GM12878 (cell line): ENCODE results near the gene SPG21.

Source experiments
- EZH2 ChIP-seq: IDR thresholded peaks from 2 replicates; pipeline ENCODE4 v1.6.1; 2012; ENCODE audit warnings: low read depth, mild to moderate bottlenecking, control low read depth, inconsistent platforms, low read length, borderline replicate concordance; ENCODE audit not compliant: control insufficient read depth
- MEF2A ChIP-seq: IDR thresholded peaks from 2 replicates; pipeline ENCODE4 v1.6.1; 2011; ENCODE audit warnings: low read depth, mild to moderate bottlenecking, low read length, moderate library complexity; ENCODE audit not compliant: insufficient read depth
- POLR2AphosphoS2 ChIP-seq: IDR thresholded peaks from 2 replicates; pipeline ENCODE4 v1.6.1; 2011; ENCODE audit warnings: low read depth, mild to moderate bottlenecking, low read length, improper control_type of control experiment, moderate library complexity
- POLR2AphosphoS5 ChIP-seq: IDR thresholded peaks from 2 replicates; pipeline ENCODE4 v1.6.1; 2011; ENCODE audit warnings: mild to moderate bottlenecking, low read length, inconsistent platforms
- RAD21 ChIP-seq: IDR thresholded peaks from 2 replicates; pipeline ENCODE4 v1.6.1; 2011; ENCODE audit warnings: mild to moderate bottlenecking, low read depth, low read length, moderate library complexity; ENCODE audit not compliant: insufficient read depth
- SRF ChIP-seq, 2 experiments: IDR thresholded peaks; 2 replicates each; pipeline ENCODE4 v1.6.1; 2011; ENCODE audit warnings: low read depth in 2 of 2, low read length in 2 of 2, mild to moderate bottlenecking in 1 of 2, moderate library complexity in 1 of 2
- TF ChIP-seq, protein P1 (sequence below), 3 experiments: IDR thresholded peaks in 2 of 3; conservative IDR thresholded peaks in 1 of 3; 2 replicates each; pipeline ENCODE4 v1.5.1; 2011; ENCODE audit warnings: low read depth in 3 of 3, low read length in 3 of 3, mild to moderate bottlenecking in 3 of 3, control low read depth in 2 of 3, moderate library complexity in 2 of 3, inconsistent platforms in 1 of 3, mixed read lengths in 1 of 3; ENCODE audit not compliant: control insufficient read depth in 2 of 3, insufficient read depth in 1 of 3; ENCODE audit errors: extremely low read depth in 1 of 3
- TF ChIP-seq, protein P2 (sequence below): IDR thresholded peaks from 2 replicates; pipeline ENCODE4 v1.6.1; 2012; ENCODE audit warnings: low read depth, low read length, improper control_type of control experiment
- TF ChIP-seq, protein P3 (sequence below): fragments of 450-650 bp; IDR thresholded peaks from 2 replicates; pipeline ENCODE4 v1.6.1; 2017; ENCODE audit warnings: mild to moderate bottlenecking, moderate library complexity
- TF ChIP-seq, protein P4 (sequence below): fragments of 450-650 bp; IDR thresholded peaks from 2 replicates; pipeline ENCODE4 v1.6.1; 2017; ENCODE audit warnings: antibody characterized with exemption, mild to moderate bottlenecking, moderate library complexity

DNA sequence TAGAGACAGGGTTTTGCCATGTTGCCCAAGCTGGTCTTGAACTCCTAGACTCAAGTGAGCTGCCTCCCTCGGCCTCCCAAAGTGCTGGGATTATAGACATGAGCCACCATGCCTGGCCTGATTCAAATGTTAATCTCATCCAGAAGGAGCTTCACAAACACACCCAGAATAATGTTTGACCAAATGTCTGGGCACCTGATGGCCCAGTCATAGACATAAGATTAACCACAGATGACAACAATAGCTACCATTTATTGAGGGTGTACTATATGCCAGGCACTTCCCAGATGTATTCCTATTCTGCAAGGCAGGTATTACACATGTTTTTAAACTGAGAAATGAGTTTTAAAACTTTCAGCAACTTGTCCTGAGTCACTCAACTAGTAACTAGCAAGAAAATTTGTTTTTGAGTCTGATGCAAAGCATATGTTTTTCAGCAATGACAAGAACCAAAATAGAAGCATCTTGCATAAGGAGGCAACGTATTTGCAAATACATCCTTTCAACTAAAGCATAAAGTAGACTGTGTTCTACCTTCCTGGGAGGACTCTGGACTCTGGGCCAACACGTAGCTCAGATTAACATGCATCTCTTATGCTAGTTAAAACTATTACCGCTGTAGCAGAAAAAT is 8.1 kb upstream of the SPG21 start:
- TF ChIP-seq, protein P1, sequence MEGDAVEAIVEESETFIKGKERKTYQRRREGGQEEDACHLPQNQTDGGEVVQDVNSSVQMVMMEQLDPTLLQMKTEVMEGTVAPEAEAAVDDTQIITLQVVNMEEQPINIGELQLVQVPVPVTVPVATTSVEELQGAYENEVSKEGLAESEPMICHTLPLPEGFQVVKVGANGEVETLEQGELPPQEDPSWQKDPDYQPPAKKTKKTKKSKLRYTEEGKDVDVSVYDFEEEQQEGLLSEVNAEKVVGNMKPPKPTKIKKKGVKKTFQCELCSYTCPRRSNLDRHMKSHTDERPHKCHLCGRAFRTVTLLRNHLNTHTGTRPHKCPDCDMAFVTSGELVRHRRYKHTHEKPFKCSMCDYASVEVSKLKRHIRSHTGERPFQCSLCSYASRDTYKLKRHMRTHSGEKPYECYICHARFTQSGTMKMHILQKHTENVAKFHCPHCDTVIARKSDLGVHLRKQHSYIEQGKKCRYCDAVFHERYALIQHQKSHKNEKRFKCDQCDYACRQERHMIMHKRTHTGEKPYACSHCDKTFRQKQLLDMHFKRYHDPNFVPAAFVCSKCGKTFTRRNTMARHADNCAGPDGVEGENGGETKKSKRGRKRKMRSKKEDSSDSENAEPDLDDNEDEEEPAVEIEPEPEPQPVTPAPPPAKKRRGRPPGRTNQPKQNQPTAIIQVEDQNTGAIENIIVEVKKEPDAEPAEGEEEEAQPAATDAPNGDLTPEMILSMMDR (IDR thresholded peaks at IDR 0.05 in 2 of 3, conservative IDR thresholded peaks at IDR 0.05 in 1 of 3; ENCODE audit: control insufficient read depth in 2 of 3, extremely low read depth in 1 of 3, insufficient read depth in 1 of 3, low read depth in 3 of 3, low read length in 3 of 3) = no peak
- TF ChIP-seq, protein P2, sequence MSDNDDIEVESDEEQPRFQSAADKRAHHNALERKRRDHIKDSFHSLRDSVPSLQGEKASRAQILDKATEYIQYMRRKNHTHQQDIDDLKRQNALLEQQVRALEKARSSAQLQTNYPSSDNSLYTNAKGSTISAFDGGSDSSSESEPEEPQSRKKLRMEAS = no peak
- TF ChIP-seq POLR2AphosphoS2 = no peak
- no peak for TF ChIP-seq SRF (IDR thresholded peaks at IDR 0.05; ENCODE audit: low read depth in 2 of 2, low read length in 2 of 2)
- TF ChIP-seq, protein P3, sequence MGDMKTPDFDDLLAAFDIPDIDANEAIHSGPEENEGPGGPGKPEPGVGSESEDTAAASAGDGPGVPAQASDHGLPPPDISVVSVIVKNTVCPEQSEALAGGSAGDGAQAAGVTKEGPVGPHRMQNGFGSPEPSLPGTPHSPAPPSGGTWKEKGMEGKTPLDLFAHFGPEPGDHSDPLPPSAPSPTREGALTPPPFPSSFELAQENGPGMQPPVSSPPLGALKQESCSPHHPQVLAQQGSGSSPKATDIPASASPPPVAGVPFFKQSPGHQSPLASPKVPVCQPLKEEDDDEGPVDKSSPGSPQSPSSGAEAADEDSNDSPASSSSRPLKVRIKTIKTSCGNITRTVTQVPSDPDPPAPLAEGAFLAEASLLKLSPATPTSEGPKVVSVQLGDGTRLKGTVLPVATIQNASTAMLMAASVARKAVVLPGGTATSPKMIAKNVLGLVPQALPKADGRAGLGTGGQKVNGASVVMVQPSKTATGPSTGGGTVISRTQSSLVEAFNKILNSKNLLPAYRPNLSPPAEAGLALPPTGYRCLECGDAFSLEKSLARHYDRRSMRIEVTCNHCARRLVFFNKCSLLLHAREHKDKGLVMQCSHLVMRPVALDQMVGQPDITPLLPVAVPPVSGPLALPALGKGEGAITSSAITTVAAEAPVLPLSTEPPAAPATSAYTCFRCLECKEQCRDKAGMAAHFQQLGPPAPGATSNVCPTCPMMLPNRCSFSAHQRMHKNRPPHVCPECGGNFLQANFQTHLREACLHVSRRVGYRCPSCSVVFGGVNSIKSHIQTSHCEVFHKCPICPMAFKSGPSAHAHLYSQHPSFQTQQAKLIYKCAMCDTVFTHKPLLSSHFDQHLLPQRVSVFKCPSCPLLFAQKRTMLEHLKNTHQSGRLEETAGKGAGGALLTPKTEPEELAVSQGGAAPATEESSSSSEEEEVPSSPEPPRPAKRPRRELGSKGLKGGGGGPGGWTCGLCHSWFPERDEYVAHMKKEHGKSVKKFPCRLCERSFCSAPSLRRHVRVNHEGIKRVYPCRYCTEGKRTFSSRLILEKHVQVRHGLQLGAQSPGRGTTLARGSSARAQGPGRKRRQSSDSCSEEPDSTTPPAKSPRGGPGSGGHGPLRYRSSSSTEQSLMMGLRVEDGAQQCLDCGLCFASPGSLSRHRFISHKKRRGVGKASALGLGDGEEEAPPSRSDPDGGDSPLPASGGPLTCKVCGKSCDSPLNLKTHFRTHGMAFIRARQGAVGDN = no peak
- TF ChIP-seq POLR2AphosphoS5 = no peak
- TF ChIP-seq MEF2A = no peak
- no peak for TF ChIP-seq EZH2
- TF ChIP-seq, protein P4, sequence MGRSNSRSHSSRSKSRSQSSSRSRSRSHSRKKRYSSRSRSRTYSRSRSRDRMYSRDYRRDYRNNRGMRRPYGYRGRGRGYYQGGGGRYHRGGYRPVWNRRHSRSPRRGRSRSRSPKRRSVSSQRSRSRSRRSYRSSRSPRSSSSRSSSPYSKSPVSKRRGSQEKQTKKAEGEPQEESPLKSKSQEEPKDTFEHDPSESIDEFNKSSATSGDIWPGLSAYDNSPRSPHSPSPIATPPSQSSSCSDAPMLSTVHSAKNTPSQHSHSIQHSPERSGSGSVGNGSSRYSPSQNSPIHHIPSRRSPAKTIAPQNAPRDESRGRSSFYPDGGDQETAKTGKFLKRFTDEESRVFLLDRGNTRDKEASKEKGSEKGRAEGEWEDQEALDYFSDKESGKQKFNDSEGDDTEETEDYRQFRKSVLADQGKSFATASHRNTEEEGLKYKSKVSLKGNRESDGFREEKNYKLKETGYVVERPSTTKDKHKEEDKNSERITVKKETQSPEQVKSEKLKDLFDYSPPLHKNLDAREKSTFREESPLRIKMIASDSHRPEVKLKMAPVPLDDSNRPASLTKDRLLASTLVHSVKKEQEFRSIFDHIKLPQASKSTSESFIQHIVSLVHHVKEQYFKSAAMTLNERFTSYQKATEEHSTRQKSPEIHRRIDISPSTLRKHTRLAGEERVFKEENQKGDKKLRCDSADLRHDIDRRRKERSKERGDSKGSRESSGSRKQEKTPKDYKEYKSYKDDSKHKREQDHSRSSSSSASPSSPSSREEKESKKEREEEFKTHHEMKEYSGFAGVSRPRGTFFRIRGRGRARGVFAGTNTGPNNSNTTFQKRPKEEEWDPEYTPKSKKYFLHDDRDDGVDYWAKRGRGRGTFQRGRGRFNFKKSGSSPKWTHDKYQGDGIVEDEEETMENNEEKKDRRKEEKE = no peak
- TF ChIP-seq RAD21 = no peak
